SK-N-MC (cell line): Measurements from ENCODE around the gene LMBRD2.
"Not testable (repeated sequence)": the region's sequence is repeated elsewhere in the genome, so short reads cannot be mapped to it uniquely, and the experiment has no call there.

ENCODE experiments used
- EZH2 ChIP-seq: fragments of 200-600 bp; sonication (generic); IDR thresholded peaks from one replicate; pipeline ENCODE4 v1.6.1; 2017; ENCODE audit warnings: antibody characterized with exemption
- FOXP2 ChIP-seq: optimal IDR thresholded peaks from 2 replicates; pipeline ENCODE3; 2011; ENCODE audit warnings: mild to moderate bottlenecking, moderate library complexity; ENCODE audit not compliant: insufficient read depth; ENCODE audit errors: extremely low read length, control extremely low read depth
- POLR2AphosphoS5 ChIP-seq: IDR thresholded peaks from 2 replicates; pipeline ENCODE4 v1.6.1; 2012; ENCODE audit warnings: mild to moderate bottlenecking, low read depth, low read length, borderline replicate concordance

GRCh38 chr5:36129666-36130065, 22.0 kb downstream of the LMBRD2 start:
- not testable (repeated sequence) for TF ChIP-seq POLR2AphosphoS5, EZH2, FOXP2
